Kidney epithelial cell (primary cell): Measurements from ENCODE around the gene SAMD5. TPM values are rescaled to one million over a fixed set of nuclear protein-coding genes. Genes with fewer than 3 reads are reported as not detected.

Experiments
- DNase-seq: peaks from one replicate; pipeline ENCODE4 v3.0.0-alpha.2; 2010; ENCODE audit warnings: low read depth
- H3K27me3 ChIP-seq: 2 replicates; pipeline ENCODE4 v1.6.0; 2011; ENCODE audit warnings: low read length; ENCODE audit not compliant: control insufficient read depth, insufficient read depth
- H3K36me3 ChIP-seq: 2 replicates; pipeline ENCODE4 v1.5.1; 2011; ENCODE audit warnings: low read length; ENCODE audit not compliant: control insufficient read depth, insufficient read depth
- H3K4me3 ChIP-seq: 2 replicates; pipeline ENCODE4 v1.5.1; 2011; ENCODE audit warnings: low read depth, mild to moderate bottlenecking, control low read depth, low read length
- CTCF ChIP-seq: IDR thresholded peaks from 2 replicates; pipeline ENCODE4 v1.5.1; 2011; ENCODE audit warnings: mild to moderate bottlenecking, moderate library complexity, low read length, control low read depth, inconsistent platforms; ENCODE audit not compliant: insufficient read depth, poor library complexity, severe bottlenecking
- total RNA-seq: library from RNA; depleted of rRNA; stranded (reverse); fragments of >200 nt; gene quantifications from 2 replicates; pipeline ENCODE4 v1.2.3, GENCODE V29; 2015

The SAMD5 gene
- total RNA-seq, 1 donor from 2014 or later = 6.1 TPM

GRCh38 chr6:147544420-147544819 lies 35.9 kb downstream of the SAMD5 start:
- no peak for TF ChIP-seq CTCF
- Histone ChIP-seq H3K27me3 (no peaks in the 10 kb centered on the region), H3K4me3 (no peak overlapping the region), H3K36me3 (no peaks in the 10 kb centered on the region)
- DNase-seq = no peak

GRCh38 chr6:147546501-147547368 lies 38.2 kb downstream of the SAMD5 start:
- H3K27me3 ChIP-seq = no peaks in the 10 kb centered on the region
- no peak for TF ChIP-seq CTCF
- DNase-seq = no peak
- H3K4me3 ChIP-seq = no peak overlapping the region
- H3K36me3 ChIP-seq = no peaks in the 10 kb centered on the region

GRCh38 chr6:147547369-147547902 lies 38.9 kb downstream of the SAMD5 start:
- H3K27me3 ChIP-seq = no peaks in the 10 kb centered on the region
- TF ChIP-seq CTCF = no peak
- DNase-seq = no peak
- H3K4me3 ChIP-seq = no peak overlapping the region
- no peaks in the 10 kb centered on the region for H3K36me3 ChIP-seq

GRCh38 chr6:147548921-147549475 lies 40.5 kb downstream of the SAMD5 start:
- no peak overlapping the region for H3K4me3 ChIP-seq
- no peaks in the 10 kb centered on the region for H3K27me3 ChIP-seq
- no peak for TF ChIP-seq CTCF
- H3K36me3 ChIP-seq = no peaks in the 10 kb centered on the region
- no peak for DNase-seq

- no peaks in the 10 kb centered on the region for H3K27me3 ChIP-seq
- no peak for DNase-seq
- H3K4me3 ChIP-seq = no peak overlapping the region
- TF ChIP-seq CTCF = no peak
- no peaks in the 10 kb centered on the region for H3K36me3 ChIP-seq
Observed at GRCh38 chr6:147549531-147549930, 41.0 kb downstream of the SAMD5 start.
